RWPE1 (cell line): Measurements from ENCODE around the gene SMC3.

Experiments
- CTCF ChIA-PET: fragments of 350-600 bp; sonication (Branson Sonifier 250); formaldehyde crosslinking; extraction: SDS; loops from one replicate; lab custom pipeline; 2021; lab: Yijun Ruan, JAX
- POLR2A ChIA-PET: fragments of 400-600 bp; formaldehyde crosslinking; extraction: SDS; loops from one replicate; lab custom pipeline; 2020; ENCODE audit warnings: antibody characterized with exemption; ENCODE audit not compliant: low non-redundant PET; lab: Yijun Ruan, JAX
- DNase-seq: peaks from one replicate; pipeline ENCODE4 v3.0.0; 2012; ENCODE audit warnings: low spot score
- H3K27ac ChIP-seq: fragments of 450-650 bp; 2 replicates; pipeline ENCODE4 v1.5.1; 2017
- TF ChIP-seq, protein P1 (sequence below): fragments of 450-650 bp; conservative IDR thresholded peaks from 2 replicates; pipeline ENCODE4 v1.5.1; 2017; ENCODE audit warnings: low read depth, mild to moderate bottlenecking

SMC3 gene

DNA sequence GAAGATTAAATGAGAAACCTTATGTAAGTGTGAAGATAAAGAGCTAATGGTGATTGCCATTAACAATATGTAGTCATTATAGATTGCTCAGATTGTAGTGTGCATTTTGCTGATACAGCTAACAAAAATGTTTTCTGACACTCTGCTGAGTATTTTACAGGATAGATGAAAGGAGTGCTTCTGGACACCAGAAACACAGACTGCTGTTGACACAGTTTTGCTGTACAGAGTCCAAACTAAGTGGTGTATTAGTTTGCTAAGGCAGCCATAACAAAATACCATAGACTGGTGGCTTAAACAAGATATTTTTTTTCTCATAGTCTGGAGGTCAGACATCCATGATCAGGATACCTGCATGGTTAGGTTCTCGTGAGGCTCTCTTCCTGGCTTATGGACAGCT, 2.2 kb downstream of the SMC3 start:
- no peak overlapping the region for H3K27ac ChIP-seq
- ChIA-PET CTCF (interaction anchor here (0.7 to 1.0 kb wide), 3 partner anchors 181 to 309 kb away, joined by 3 to 6 read pairs (median 6); no protein-coding TSS in a partner anchor), POLR2A (no interaction called here)
- no peak for DNase-seq
- TF ChIP-seq, protein P1, sequence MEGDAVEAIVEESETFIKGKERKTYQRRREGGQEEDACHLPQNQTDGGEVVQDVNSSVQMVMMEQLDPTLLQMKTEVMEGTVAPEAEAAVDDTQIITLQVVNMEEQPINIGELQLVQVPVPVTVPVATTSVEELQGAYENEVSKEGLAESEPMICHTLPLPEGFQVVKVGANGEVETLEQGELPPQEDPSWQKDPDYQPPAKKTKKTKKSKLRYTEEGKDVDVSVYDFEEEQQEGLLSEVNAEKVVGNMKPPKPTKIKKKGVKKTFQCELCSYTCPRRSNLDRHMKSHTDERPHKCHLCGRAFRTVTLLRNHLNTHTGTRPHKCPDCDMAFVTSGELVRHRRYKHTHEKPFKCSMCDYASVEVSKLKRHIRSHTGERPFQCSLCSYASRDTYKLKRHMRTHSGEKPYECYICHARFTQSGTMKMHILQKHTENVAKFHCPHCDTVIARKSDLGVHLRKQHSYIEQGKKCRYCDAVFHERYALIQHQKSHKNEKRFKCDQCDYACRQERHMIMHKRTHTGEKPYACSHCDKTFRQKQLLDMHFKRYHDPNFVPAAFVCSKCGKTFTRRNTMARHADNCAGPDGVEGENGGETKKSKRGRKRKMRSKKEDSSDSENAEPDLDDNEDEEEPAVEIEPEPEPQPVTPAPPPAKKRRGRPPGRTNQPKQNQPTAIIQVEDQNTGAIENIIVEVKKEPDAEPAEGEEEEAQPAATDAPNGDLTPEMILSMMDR: no peak

DNA sequence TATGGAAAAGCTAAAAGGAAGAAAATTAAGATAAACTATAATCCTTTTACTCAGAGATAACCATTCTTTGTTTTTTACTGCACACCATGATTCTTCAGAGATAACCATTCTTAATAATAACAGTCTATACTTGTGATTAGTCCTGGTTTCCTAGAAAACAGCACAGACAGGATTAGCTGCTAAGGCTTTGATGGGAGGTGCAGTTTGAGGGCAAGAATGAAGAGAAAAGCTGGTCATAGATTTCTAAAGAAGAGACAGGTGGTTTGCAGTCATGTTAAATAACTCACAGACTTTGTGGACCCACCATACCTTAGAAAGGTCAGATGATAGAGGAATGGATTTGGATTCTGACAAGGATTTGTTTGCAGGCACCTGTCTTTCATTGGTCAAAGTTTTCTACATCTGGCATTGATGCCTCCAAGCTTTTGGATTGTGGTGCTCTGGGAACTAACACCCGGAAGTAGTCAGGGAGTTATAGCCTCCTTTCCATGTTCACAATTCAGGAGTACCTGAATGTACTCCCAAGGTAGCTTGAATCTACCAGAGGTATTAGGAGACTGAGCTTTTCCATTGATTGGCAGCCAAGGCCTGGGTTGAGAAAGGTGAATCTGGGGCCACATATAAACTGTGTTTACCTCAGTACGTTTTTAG, 3.7 kb downstream of the SMC3 start:
- ChIA-PET POLR2A (interaction anchor here (0.5 kb wide), 1 partner anchor 48 kb away, joined by 3 read pairs; no protein-coding TSS in a partner anchor), CTCF (interaction anchor here (0.6 kb wide), 1 partner anchor 24 kb away, joined by 3 read pairs; no protein-coding TSS in a partner anchor)
- DNase-seq: no peak
- no peak overlapping the region for H3K27ac ChIP-seq
- TF ChIP-seq, protein P1: no peak

DNA sequence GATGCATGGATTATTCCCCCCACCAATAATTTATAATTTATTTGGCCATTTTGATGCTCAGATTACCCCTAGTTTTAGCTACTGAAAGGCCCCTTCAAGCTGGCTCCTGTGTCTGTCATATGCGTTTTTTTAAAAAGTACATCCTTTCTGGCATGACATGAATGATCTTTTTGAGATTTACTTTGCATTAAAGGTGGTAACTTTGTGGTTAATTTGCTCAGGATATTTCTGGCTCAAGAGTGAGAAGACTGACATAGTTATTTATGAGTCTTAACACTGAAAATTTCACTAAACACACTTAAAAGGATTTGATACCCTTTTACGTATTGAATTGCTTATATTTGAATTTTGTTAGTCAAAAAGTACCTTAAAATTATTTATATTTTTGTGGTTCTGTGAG, 5.4 kb downstream of the SMC3 start:
- POLR2A ChIA-PET: no interaction called here
- DNase-seq: no peak

DNA sequence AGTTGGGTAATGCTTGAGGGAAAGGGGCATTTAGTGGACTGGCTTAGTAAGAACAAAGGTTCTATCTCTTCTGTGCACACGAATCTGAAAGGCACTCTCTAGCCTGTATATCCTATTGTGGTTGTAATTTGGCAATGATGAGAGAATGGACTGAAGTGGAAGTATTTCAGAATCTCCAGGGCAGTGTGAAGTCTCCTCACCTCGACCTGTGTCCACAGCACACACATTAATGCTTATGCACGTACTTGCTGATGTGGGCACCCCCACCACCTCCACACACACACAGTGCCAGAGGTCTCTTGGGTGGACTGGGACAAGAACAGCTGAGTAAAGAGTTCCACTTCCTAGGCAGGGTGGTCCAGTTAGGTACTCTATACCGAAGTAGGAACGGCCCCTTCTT, 6.9 kb downstream of the SMC3 start:
- peak overlapping the region; percentile 42; the same call in 1 of the 2 replicates for H3K27ac ChIP-seq
- TF ChIP-seq, protein P1: no peak
- DNase-seq: no peak
- ChIA-PET POLR2A (no interaction called here), CTCF (no interaction called here)

More for the DNA sequence above, 5.4 kb downstream of the SMC3 start:
- CTCF ChIA-PET: no interaction called here
- TF ChIP-seq, protein P1: no peak
- H3K27ac ChIP-seq: no peak overlapping the region

DNA sequence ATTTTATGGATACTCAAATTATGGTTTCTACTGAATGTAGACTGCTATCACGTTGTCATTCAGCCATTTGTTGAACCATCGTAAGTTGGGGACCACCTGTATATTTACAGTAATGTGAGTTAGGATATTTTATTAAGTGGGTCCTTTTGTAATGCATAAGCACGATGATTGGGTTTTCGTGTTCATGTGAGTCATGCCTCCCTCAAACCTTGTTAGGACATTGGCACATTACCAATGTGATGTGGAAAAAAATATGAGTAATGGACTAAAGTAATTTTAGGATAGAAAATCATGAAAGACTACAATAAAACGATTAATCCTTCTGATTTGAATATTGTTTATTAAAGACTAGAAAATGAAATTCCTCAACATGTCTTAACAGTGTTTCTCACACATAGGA, 8.7 kb downstream of the SMC3 start:
- H3K27ac ChIP-seq: no peak overlapping the region
- TF ChIP-seq, protein P1: no peak
- ChIA-PET POLR2A (no interaction called here), CTCF (no interaction called here)
- DNase-seq: peak; percentile 63

DNA sequence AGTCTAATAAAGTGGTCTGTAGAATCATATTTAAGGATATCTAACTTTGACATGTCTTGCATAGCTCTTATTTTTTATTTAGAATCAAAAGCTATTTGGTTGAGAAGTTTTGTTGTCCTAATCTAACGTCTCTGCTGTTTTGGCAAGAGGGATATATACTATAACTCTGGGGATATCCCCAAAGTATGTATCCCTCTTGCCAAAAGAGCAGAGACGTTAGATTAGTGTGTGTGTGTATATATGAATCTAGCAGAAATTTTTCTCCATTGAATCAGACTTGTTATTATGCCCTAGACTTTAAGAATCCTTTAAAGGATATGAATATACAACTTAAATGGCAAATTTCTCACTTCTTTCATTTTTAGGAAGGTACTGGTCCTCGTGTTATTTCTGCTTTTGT, 9.6 kb downstream of the SMC3 start:
- TF ChIP-seq, protein P1: no peak
- H3K27ac ChIP-seq: no peak overlapping the region
- ChIA-PET POLR2A (no interaction called here), CTCF (no interaction called here)
- DNase-seq: no peak
